Tibial artery (tissue), 4 donors: ENCODE measurements around the gene CCDC83.
"Not testable (repeated sequence)": the region's sequence is repeated elsewhere in the genome, so short reads cannot be mapped to it uniquely, and the experiment has no call there.

Experiments
- DNase-seq, 2 donors: peaks; one replicate each; pipeline ENCODE4 v3.0.0-alpha.2; 2019
- H3K27ac ChIP-seq, 2 donors: fragments of 200-600 bp; sonication (generic) in 1 of 2; 1 replicate in 1 of 2; 2 replicates in 1 of 2; pipeline ENCODE4 v1.5.1; 2018 to 2019; ENCODE audit warnings: mild to moderate bottlenecking in 1 of 2
- H3K27me3 ChIP-seq, 2 donors: fragments of 200-600 bp; sonication (generic) in 1 of 2; one replicate each; pipeline versions ENCODE4 v1.5.1 to v1.6.0; 2016 to 2019
- H3K36me3 ChIP-seq, 3 donors: fragments of 200-600 bp; sonication (generic) in 2 of 3; one replicate each; pipeline ENCODE4 v1.5.1; 2016 to 2019; ENCODE audit warnings: mild to moderate bottlenecking in 2 of 3
- H3K4me1 ChIP-seq, 4 donors: fragments of 200-600 bp; sonication (generic) in 2 of 4; 1 replicate in 3 of 4; 2 replicates in 1 of 4; pipeline ENCODE4 v1.5.1; 2016 to 2019
- H3K4me3 ChIP-seq, 2 donors: fragments of 200-600 bp; sonication (generic) in 1 of 2; 1 replicate in 1 of 2; 2 replicates in 1 of 2; pipeline ENCODE4 v1.5.1; 2018 to 2019; ENCODE audit warnings: mild to moderate bottlenecking in 2 of 2
- H3K9me3 ChIP-seq, 3 donors: fragments of 200-600 bp; sonication (generic) in 1 of 3; one replicate each; pipeline ENCODE4 v1.5.1; 2016 to 2019
- intact Hi-C: fragments of 100-400 bp; cut with DNase I; formaldehyde crosslinking; loops from one replicate; pipeline ENCODE4 v1.15.0; 2023; ENCODE audit warnings: low total_unique reads
- TF ChIP-seq, protein P1 (sequence below), 2 experiments: fragments of 200-600 bp in 1 of 2; fragments of 450-650 bp in 1 of 2; IDR thresholded peaks; one replicate each; pipeline ENCODE4 v1.5.1; 2017 to 2019; ENCODE audit warnings: antibody characterized with exemption in 2 of 2, mild to moderate bottlenecking in 1 of 2, moderate library complexity in 1 of 2

Gene CCDC83

GRCh38 chr11:85918910-85919794, 64.0 kb downstream of the CCDC83 start:
- intact Hi-C loops: no loop called here
- Histone ChIP-seq H3K36me3 (no peaks in the 10 kb centered on the region), H3K27ac (no peak overlapping the region), H3K27me3 (peaks cover 0 to 5% of the 10 kb centered on the region in 2 donors), H3K9me3 (peaks cover 0 to 7% (median 0%) of the 10 kb centered on the region in 3 donors), H3K4me1 (no peaks in the 10 kb centered on the region), H3K4me3 (no peak overlapping the region)
- no peak for DNase-seq
- TF ChIP-seq, protein P1, sequence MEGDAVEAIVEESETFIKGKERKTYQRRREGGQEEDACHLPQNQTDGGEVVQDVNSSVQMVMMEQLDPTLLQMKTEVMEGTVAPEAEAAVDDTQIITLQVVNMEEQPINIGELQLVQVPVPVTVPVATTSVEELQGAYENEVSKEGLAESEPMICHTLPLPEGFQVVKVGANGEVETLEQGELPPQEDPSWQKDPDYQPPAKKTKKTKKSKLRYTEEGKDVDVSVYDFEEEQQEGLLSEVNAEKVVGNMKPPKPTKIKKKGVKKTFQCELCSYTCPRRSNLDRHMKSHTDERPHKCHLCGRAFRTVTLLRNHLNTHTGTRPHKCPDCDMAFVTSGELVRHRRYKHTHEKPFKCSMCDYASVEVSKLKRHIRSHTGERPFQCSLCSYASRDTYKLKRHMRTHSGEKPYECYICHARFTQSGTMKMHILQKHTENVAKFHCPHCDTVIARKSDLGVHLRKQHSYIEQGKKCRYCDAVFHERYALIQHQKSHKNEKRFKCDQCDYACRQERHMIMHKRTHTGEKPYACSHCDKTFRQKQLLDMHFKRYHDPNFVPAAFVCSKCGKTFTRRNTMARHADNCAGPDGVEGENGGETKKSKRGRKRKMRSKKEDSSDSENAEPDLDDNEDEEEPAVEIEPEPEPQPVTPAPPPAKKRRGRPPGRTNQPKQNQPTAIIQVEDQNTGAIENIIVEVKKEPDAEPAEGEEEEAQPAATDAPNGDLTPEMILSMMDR (IDR thresholded peaks at IDR 0.05): no peak

DNA sequence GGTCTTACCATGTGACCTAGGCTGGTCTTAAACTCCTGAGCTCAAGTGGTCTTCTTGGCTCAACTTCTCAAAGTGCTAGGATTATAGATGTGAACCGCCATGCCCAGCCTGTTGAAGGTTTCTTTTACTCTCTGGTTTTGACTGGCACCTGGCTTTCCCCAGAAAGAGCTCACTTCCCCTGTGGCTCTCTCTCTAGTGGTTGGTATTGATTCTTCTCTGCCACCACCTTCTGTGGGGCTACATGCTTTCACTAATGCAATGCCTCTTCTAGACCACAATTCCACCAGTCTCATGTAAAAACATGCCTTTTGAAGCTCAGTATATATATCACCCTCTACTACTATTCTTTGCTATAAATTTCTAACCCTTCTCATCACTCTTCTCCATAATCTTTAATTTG, 67.2 kb downstream of the CCDC83 start:
- peaks cover 0 to 5% of the 10 kb centered on the region in 2 donors for H3K27me3 ChIP-seq
- no peaks in the 10 kb centered on the region for H3K36me3 ChIP-seq
- no peaks in the 10 kb centered on the region for H3K4me1 ChIP-seq
- DNase-seq: no peak
- H3K9me3 ChIP-seq: no peaks in the 10 kb centered on the region
- TF ChIP-seq, protein P1 (IDR thresholded peaks at IDR 0.05): no peak
- no peak overlapping the region for H3K4me3 ChIP-seq
- H3K27ac ChIP-seq: no peak overlapping the region
- intact Hi-C loops: no loop called here

GRCh38 chr11:85923455-85923854, 68.3 kb downstream of the CCDC83 start:
- no peaks in the 10 kb centered on the region for H3K4me1 ChIP-seq
- intact Hi-C loops: no loop called here
- TF ChIP-seq, protein P1 (IDR thresholded peaks at IDR 0.05): no peak
- no peaks in the 10 kb centered on the region for H3K36me3 ChIP-seq
- H3K27ac ChIP-seq: no peak overlapping the region
- DNase-seq: no peak
- H3K27me3 ChIP-seq: peaks cover 0 to 5% of the 10 kb centered on the region in 2 donors
- H3K4me3 ChIP-seq: no peak overlapping the region
- no peaks in the 10 kb centered on the region for H3K9me3 ChIP-seq

GRCh38 chr11:85926653-85927214, 71.6 kb downstream of the CCDC83 start:
- H3K27me3 ChIP-seq, DNase-seq, H3K27ac ChIP-seq, H3K4me3 ChIP-seq, H3K9me3 ChIP-seq, H3K36me3 ChIP-seq, H3K4me1 ChIP-seq, intact Hi-C loops: not testable (repeated sequence)

GRCh38 chr11:85930879-85931366, 75.7 kb downstream of the CCDC83 start:
- H3K36me3 ChIP-seq: no peaks in the 10 kb centered on the region
- H3K27me3 ChIP-seq: no peaks in the 10 kb centered on the region
- no peaks in the 10 kb centered on the region for H3K9me3 ChIP-seq
- TF ChIP-seq, protein P1 (IDR thresholded peaks at IDR 0.05): no peak
- no peak overlapping the region for H3K4me3 ChIP-seq
- intact Hi-C loops: loop anchor here (10.0 kb wide), 1 partner anchor 66 kb away; no protein-coding TSS in a partner anchor
- no peak overlapping the region for H3K27ac ChIP-seq
- no peaks in the 10 kb centered on the region for H3K4me1 ChIP-seq
- no peak for DNase-seq

- peak overlapping the region; percentile 28 to 32 for H3K4me3 ChIP-seq
- TF ChIP-seq, protein P1 (IDR thresholded peaks at IDR 0.05): no peak
- H3K36me3 ChIP-seq: no peaks in the 10 kb centered on the region
- intact Hi-C loops: loop anchor here (10.0 kb wide), 1 partner anchor 70 kb away; no protein-coding TSS in a partner anchor
- no peaks in the 10 kb centered on the region for H3K9me3 ChIP-seq
- no peaks in the 10 kb centered on the region for H3K27me3 ChIP-seq
- H3K4me1 ChIP-seq: no peaks in the 10 kb centered on the region
- H3K27ac ChIP-seq: no peak overlapping the region
- no peak for DNase-seq
Observed at GRCh38 chr11:85934596-85935169, 79.5 kb downstream of the CCDC83 start.
